GM12864 (cell line): ENCODE measurements around the gene EPHB2.

Experiments used
- DNase-seq: peaks from one replicate; pipeline ENCODE4 v3.0.0-alpha.2; 2011; ENCODE audit warnings: low read depth
- H3K4me3 ChIP-seq: 2 replicates; pipeline ENCODE4 v1.5.1; 2011; ENCODE audit warnings: mild to moderate bottlenecking, low read depth, low read length, control low read depth
- CTCF ChIP-seq: IDR thresholded peaks from 2 replicates; pipeline ENCODE4 v1.5.1; 2011; ENCODE audit warnings: low read depth, mild to moderate bottlenecking, moderate library complexity, low read length, control low read depth, inconsistent platforms; ENCODE audit errors: missing control alignments

The EPHB2 gene

GRCh38 chr1:22677931-22678896, 32.4 kb upstream of the EPHB2 start:
- H3K4me3 ChIP-seq: no peak overlapping the region
- no peak for DNase-seq
- no peak for TF ChIP-seq CTCF

GRCh38 chr1:22680726-22681125, 29.9 kb upstream of the EPHB2 start:
- TF ChIP-seq CTCF: no peak
- no peak overlapping the region for H3K4me3 ChIP-seq
- no peak for DNase-seq

DNA sequence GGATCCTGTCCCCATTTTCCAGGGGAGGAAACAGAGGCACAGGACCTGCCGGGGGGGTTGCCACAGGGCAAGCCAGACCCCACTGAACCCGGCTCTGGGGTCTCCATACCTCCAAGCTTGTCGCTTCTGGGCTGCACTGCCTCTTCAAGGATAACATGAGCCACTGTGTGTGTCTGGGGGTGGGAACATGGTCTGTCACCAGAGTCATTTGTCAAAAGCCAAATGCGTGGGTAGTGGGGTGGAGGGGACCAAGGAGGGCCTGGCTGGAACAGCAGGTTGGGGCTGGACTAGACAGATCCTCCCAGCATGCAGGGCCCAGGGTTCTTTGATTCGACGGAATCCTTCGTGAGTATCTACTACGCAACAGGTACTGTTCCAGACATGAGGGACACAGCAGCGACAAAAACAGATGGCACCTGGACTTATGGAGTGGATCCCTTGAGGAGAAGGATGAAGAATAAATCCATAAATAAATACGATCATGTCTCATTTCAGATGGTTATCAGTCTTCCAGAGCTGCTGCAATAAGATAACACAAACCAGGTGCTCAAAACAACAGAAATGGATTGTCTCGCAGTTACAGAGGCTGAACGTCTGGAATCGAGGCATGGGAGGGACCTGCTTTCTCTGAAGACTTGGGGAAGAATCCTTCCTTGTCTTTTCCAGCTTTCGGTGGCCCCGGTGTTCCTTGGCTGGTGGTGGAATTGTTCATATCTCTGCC, 28.9 kb upstream of the EPHB2 start:
- DNase-seq: no peak
- no peak overlapping the region for H3K4me3 ChIP-seq
- TF ChIP-seq CTCF: no peak

- no peak overlapping the region for H3K4me3 ChIP-seq
- no peak for DNase-seq
- TF ChIP-seq CTCF: no peak
Observed at GRCh38 chr1:22683547-22683946, 27.1 kb upstream of the EPHB2 start.

DNA sequence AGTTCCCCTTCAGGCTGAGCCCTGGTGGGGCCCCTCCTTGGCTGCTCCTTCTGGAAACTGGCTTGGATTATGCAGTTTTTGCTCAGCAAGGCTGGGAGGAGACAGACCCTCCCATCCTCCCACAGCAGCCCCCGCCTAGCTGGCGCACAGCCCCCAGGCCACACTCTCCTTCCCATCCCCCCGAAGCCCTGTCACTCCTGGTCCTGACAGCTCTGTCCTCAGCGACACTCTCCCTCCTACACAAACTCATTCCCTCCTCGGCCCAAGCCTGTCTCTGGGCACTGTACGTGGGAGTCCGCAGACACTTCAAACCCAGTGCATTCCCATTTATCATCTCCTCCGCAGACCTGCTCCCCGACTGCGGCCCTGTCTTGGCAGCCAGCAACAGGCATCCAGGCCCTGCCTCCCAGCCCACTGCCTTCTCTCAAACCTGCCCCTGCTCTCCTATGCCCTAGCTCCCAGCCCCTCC, 25.0 kb upstream of the EPHB2 start:
- no peak overlapping the region for H3K4me3 ChIP-seq
- no peak for TF ChIP-seq CTCF
- DNase-seq: no peak

DNA sequence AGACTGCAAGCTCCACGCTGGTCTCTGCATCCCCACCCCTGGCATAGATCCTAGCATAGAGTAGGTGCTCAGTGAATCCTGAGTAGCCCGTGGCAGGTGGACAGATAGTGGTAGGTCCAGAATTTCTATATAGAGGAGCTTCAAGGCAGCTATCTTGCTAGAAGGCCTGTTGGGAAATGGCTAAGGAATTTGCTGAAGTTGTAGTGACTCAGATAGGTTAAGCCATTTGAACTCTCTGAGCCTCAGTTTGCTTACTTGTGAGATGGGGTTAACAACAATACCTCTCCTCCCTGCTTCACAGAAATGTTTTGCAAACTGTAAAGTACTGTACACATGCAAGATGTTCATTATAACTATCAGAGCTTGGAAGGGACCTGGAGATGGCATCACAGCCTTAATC, 23.4 kb upstream of the EPHB2 start:
- H3K4me3 ChIP-seq: no peak overlapping the region
- DNase-seq: no peak
- TF ChIP-seq CTCF: no peak
